ENCODE data around the gene PLPPR5.

DNA sequence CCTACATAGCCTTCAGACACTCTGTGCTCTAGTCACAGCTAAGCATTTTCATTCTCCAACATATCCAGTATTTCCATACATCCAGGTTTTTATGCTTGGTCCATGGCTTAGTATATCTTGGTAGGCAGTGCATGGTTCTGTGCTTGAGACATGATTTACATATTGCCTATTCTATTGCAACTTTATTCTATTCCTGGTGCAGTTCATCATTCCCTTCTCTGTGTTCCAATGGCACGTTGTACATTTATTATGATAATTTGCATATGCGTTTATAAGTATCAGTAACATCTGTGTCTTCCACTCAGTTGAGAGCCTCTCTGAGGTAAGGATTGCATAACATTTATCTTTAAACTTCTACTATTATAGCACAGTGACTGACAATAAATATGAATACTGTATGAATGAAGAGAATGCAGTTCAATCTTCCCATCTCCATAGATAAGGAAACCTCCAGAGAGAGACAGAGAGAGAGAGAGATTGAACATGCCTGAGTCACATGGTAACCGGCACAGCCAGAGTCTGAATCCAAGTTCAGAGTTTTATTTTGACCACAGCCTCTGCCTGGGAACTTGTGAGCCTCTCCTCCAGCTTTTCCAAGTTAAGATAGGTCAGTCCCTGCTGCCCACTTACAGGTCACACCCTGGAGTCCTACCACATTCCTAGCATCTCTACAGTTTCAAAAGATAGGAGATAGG, 41.5 kb downstream of the PLPPR5 start:
- no peak for TF ChIP-seq POLR2A (IDR thresholded peaks at IDR 0.05)
- TF ChIP-seq, protein P1, sequence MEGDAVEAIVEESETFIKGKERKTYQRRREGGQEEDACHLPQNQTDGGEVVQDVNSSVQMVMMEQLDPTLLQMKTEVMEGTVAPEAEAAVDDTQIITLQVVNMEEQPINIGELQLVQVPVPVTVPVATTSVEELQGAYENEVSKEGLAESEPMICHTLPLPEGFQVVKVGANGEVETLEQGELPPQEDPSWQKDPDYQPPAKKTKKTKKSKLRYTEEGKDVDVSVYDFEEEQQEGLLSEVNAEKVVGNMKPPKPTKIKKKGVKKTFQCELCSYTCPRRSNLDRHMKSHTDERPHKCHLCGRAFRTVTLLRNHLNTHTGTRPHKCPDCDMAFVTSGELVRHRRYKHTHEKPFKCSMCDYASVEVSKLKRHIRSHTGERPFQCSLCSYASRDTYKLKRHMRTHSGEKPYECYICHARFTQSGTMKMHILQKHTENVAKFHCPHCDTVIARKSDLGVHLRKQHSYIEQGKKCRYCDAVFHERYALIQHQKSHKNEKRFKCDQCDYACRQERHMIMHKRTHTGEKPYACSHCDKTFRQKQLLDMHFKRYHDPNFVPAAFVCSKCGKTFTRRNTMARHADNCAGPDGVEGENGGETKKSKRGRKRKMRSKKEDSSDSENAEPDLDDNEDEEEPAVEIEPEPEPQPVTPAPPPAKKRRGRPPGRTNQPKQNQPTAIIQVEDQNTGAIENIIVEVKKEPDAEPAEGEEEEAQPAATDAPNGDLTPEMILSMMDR (IDR thresholded peaks at IDR 0.05): no peak
